GM12892 (cell line): ENCODE measurements around the gene SCG3.

Experiments
- POLR2A ChIP-seq: IDR thresholded peaks from 2 replicates; pipeline ENCODE4 v1.6.1; 2011; ENCODE audit warnings: low read depth, low read length, control low read depth
- TAF1 ChIP-seq: IDR thresholded peaks from 2 replicates; pipeline ENCODE4 v1.6.1; 2011; ENCODE audit warnings: low read depth, mild to moderate bottlenecking, control low read depth, low read length, borderline replicate concordance

DNA sequence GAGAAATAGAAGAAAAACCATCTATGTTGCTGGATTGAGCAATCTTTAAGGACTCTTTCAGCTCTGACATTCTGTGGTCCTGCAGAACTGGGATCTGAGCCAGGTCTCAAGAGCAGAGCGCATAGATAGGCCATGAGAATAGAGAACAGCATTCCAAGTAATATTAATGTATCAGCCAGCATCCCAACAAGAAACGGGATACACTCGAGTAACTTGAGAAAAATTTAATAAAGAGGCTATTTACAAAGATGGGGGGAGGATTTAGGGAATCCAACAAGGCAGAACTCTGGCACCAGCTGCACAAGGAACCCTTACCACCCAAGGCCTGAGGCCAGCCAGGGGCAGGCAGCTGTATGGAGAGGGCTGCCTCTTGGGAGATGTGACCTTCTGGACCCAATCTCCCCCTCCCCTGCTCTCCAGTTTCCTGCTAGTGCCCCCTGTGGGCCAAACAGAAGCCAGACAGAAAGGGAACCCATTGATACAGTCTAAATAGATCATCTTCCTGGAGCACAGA, 78.3 kb downstream of the SCG3 start:
- TF ChIP-seq POLR2A: no peak
- TF ChIP-seq TAF1: no peak
